Activated naive CD8-positive, alpha-beta T cell treated with anti-CD3 and anti-CD28 coated beads, Interleukin-2, amount 50 U/mL, for 24 hours (primary cell): Measurements from ENCODE around the gene RFX5.
"Not testable (repeated sequence)": the region's sequence is repeated elsewhere in the genome, so short reads cannot be mapped to it uniquely, and the experiment has no call there.

Experiments
- ATAC-seq: fragments of 150-1000 bp; cut with Tn5 transposase; one replicate; pipeline ENCODE4 v1.10.0; 2021
- DNase-seq: peaks from one replicate; pipeline ENCODE4 v3.0.0; 2021
- H3K27ac Mint-ChIP-seq: one replicate; pipeline ENCODE4 v1.8.0; 2021; ENCODE audit warnings: mild to moderate bottlenecking, mixed read lengths
- H3K27me3 Mint-ChIP-seq: one replicate; pipeline ENCODE4 v1.8.0; 2021; ENCODE audit warnings: mixed read lengths
- H3K36me3 Mint-ChIP-seq: one replicate; pipeline ENCODE4 v1.8.0; 2021; ENCODE audit warnings: low read depth, mixed read lengths
- H3K4me1 Mint-ChIP-seq: one replicate; pipeline ENCODE4 v1.8.0; 2021; ENCODE audit warnings: mixed read lengths
- H3K4me3 Mint-ChIP-seq: one replicate; pipeline ENCODE4 v1.8.0; 2021; ENCODE audit warnings: mild to moderate bottlenecking, moderate library complexity, mixed read lengths
- H3K9me3 Mint-ChIP-seq: one replicate; pipeline ENCODE4 v1.8.0; 2021; ENCODE audit warnings: mixed read lengths

Gene RFX5

GRCh38 chr1:151346769-151347522 lies at the start of gene RFX5:
RFX5 (minus strand) TSS chr1:151347252; CDS start chr1:151346320, 932 bp downstream.
- ATAC-seq (peak; percentile 98), DNase-seq (peak; percentile 88)
- peak within 1 kb of the TSS; percentile 96 for H3K4me3 Mint-ChIP-seq
- H3K9me3 Mint-ChIP-seq, result peaks cover 2% of the 10 kb centered on the region
- peak within 1 kb of the TSS; percentile 99 for H3K27ac Mint-ChIP-seq
- H3K36me3 Mint-ChIP-seq, result peaks cover 20% of the 10 kb centered on the region
- H3K4me1 Mint-ChIP-seq, result peaks cover 39% of the 10 kb centered on the region
- no peaks in the 10 kb centered on the region for H3K27me3 Mint-ChIP-seq

GRCh38 chr1:151396265-151396664 lies 49.2 kb upstream of the RFX5 start:
- not testable (repeated sequence) for H3K27ac Mint-ChIP-seq, H3K4me3 Mint-ChIP-seq, H3K27me3 Mint-ChIP-seq, H3K9me3 Mint-ChIP-seq, ATAC-seq, DNase-seq
- Mint-ChIP-seq H3K4me1 (peaks cover 21% of the 10 kb centered on the region), H3K36me3 (peaks cover 20% of the 10 kb centered on the region)

- Mint-ChIP-seq H3K36me3 (no peaks in the 10 kb centered on the region), H3K9me3 (no peaks in the 10 kb centered on the region), H3K27ac (no peak overlapping the region), H3K27me3 (no peaks in the 10 kb centered on the region), H3K4me3 (no peak overlapping the region), H3K4me1 (peaks cover 3% of the 10 kb centered on the region)
- ATAC-seq (no peak), DNase-seq (no peak)
These were observed 46.5 kb upstream of the RFX5 start for GRCh38 chr1:151393583-151393982.

GRCh38 chr1:151391079-151391563 lies 44.1 kb upstream of the RFX5 start:
- Mint-ChIP-seq H3K9me3 (no peaks in the 10 kb centered on the region), H3K27me3 (no peaks in the 10 kb centered on the region), H3K4me3 (no peak overlapping the region), H3K27ac (no peak overlapping the region), H3K4me1 (no peaks in the 10 kb centered on the region), H3K36me3 (no peaks in the 10 kb centered on the region)
- no peak for ATAC-seq
- DNase-seq, result no peak

GRCh38 chr1:151390221-151391078 lies 43.4 kb upstream of the RFX5 start:
- ATAC-seq, H3K9me3 Mint-ChIP-seq, H3K4me3 Mint-ChIP-seq, H3K27ac Mint-ChIP-seq, H3K4me1 Mint-ChIP-seq, H3K36me3 Mint-ChIP-seq, DNase-seq, H3K27me3 Mint-ChIP-seq: not testable (repeated sequence)

- Mint-ChIP-seq H3K36me3 (no peaks in the 10 kb centered on the region), H3K4me3 (no peak overlapping the region), H3K27ac (no peak overlapping the region), H3K4me1 (no peaks in the 10 kb centered on the region), H3K27me3 (no peaks in the 10 kb centered on the region), H3K9me3 (no peaks in the 10 kb centered on the region)
- DNase-seq (no peak), ATAC-seq (no peak)
These were observed 39.0 kb upstream of the RFX5 start for GRCh38 chr1:151386002-151386401.

- DNase-seq (no peak), ATAC-seq (no peak)
- H3K4me1 Mint-ChIP-seq, result no peaks in the 10 kb centered on the region
- no peak overlapping the region for H3K4me3 Mint-ChIP-seq
- no peak overlapping the region for H3K27ac Mint-ChIP-seq
- no peaks in the 10 kb centered on the region for H3K27me3 Mint-ChIP-seq
- no peaks in the 10 kb centered on the region for H3K9me3 Mint-ChIP-seq
- H3K36me3 Mint-ChIP-seq, result no peaks in the 10 kb centered on the region
These were observed 37.5 kb upstream of the RFX5 start for GRCh38 chr1:151384584-151384983.

GRCh38 chr1:151377150-151377884 lies 30.3 kb upstream of the RFX5 start:
- ATAC-seq (no peak), DNase-seq (no peak)
- Mint-ChIP-seq H3K27ac (no peak overlapping the region), H3K9me3 (no peaks in the 10 kb centered on the region), H3K27me3 (no peaks in the 10 kb centered on the region), H3K4me3 (no peak overlapping the region), H3K4me1 (no peaks in the 10 kb centered on the region), H3K36me3 (no peaks in the 10 kb centered on the region)

- no peak overlapping the region for H3K27ac Mint-ChIP-seq
- H3K9me3 Mint-ChIP-seq, result no peaks in the 10 kb centered on the region
- no peaks in the 10 kb centered on the region for H3K27me3 Mint-ChIP-seq
- no peak for ATAC-seq
- DNase-seq, result no peak
- H3K36me3 Mint-ChIP-seq, result no peaks in the 10 kb centered on the region
- no peak overlapping the region for H3K4me3 Mint-ChIP-seq
- H3K4me1 Mint-ChIP-seq, result no peaks in the 10 kb centered on the region
These were observed 26.1 kb upstream of the RFX5 start for GRCh38 chr1:151373196-151373595.

GRCh38 chr1:151372058-151372934 lies 25.2 kb upstream of the RFX5 start, which contains the start of gene SELENBP1:
SELENBP1 (minus strand) TSS chr1:151372705; CDS start chr1:151372641, 64 bp downstream.
- no peaks in the 10 kb centered on the region for H3K9me3 Mint-ChIP-seq
- no peaks in the 10 kb centered on the region for H3K27me3 Mint-ChIP-seq
- ATAC-seq (no peak), DNase-seq (no peak)
- H3K4me1 Mint-ChIP-seq, result no peaks in the 10 kb centered on the region
- H3K36me3 Mint-ChIP-seq, result no peaks in the 10 kb centered on the region
- no peak within 1 kb of the TSS for H3K27ac Mint-ChIP-seq
- no peak within 1 kb of the TSS for H3K4me3 Mint-ChIP-seq

- DNase-seq, result no peak
- no peak overlapping the region for H3K4me3 Mint-ChIP-seq
- H3K9me3 Mint-ChIP-seq, result no peaks in the 10 kb centered on the region
- no peaks in the 10 kb centered on the region for H3K27me3 Mint-ChIP-seq
- no peaks in the 10 kb centered on the region for H3K4me1 Mint-ChIP-seq
- no peaks in the 10 kb centered on the region for H3K36me3 Mint-ChIP-seq
- H3K27ac Mint-ChIP-seq, result no peak overlapping the region
- no peak for ATAC-seq
These were observed 24.5 kb upstream of the RFX5 start for GRCh38 chr1:151371370-151372057.

- H3K27ac Mint-ChIP-seq, result no peak overlapping the region
- no peaks in the 10 kb centered on the region for H3K27me3 Mint-ChIP-seq
- H3K4me3 Mint-ChIP-seq, result no peak overlapping the region
- no peaks in the 10 kb centered on the region for H3K4me1 Mint-ChIP-seq
- H3K36me3 Mint-ChIP-seq, result no peaks in the 10 kb centered on the region
- H3K9me3 Mint-ChIP-seq, result no peaks in the 10 kb centered on the region
- DNase-seq, result no peak
- ATAC-seq, result no peak
These were observed 23.3 kb upstream of the RFX5 start for GRCh38 chr1:151370211-151370911.

- DNase-seq (no peak), ATAC-seq (no peak)
- H3K27ac Mint-ChIP-seq, result no peak overlapping the region
- no peaks in the 10 kb centered on the region for H3K27me3 Mint-ChIP-seq
- H3K36me3 Mint-ChIP-seq, result no peaks in the 10 kb centered on the region
- H3K4me3 Mint-ChIP-seq, result no peak overlapping the region
- H3K9me3 Mint-ChIP-seq, result no peaks in the 10 kb centered on the region
- no peaks in the 10 kb centered on the region for H3K4me1 Mint-ChIP-seq
These were observed 22.6 kb upstream of the RFX5 start for GRCh38 chr1:151369621-151370048.
